AG04449 (cell line): Measurements from ENCODE around the gene GATA5.

Experiments
- CTCF ChIA-PET: fragments of 350-600 bp; formaldehyde crosslinking; extraction: SDS; loops from one replicate; lab custom pipeline; 2021; ENCODE audit warnings: antibody characterized with exemption; lab: Yijun Ruan, JAX
- POLR2A ChIA-PET: fragments of 400-600, 350-600 bp; formaldehyde crosslinking; extraction: SDS; loops from one replicate; lab custom pipeline; 2020; ENCODE audit warnings: antibody characterized with exemption, inconsistent platforms; lab: Yijun Ruan, JAX
- DNase-seq: peaks from one replicate; pipeline ENCODE4 v3.0.0-alpha.2; 2010; ENCODE audit warnings: low read depth, low spot score
- H3K4me3 ChIP-seq: 2 replicates; pipeline ENCODE4 v1.5.1; 2011; ENCODE audit warnings: low read depth, mild to moderate bottlenecking, control low read depth, low read length
- TF ChIP-seq, protein P1 (sequence below): IDR thresholded peaks from one replicate; pipeline ENCODE4 v1.5.1; 2011; ENCODE audit warnings: mild to moderate bottlenecking, moderate library complexity, low read length, control low read depth, inconsistent platforms; ENCODE audit not compliant: insufficient read depth; ENCODE audit errors: missing control alignments

The GATA5 gene, protein sequence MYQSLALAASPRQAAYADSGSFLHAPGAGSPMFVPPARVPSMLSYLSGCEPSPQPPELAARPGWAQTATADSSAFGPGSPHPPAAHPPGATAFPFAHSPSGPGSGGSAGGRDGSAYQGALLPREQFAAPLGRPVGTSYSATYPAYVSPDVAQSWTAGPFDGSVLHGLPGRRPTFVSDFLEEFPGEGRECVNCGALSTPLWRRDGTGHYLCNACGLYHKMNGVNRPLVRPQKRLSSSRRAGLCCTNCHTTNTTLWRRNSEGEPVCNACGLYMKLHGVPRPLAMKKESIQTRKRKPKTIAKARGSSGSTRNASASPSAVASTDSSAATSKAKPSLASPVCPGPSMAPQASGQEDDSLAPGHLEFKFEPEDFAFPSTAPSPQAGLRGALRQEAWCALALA

DNA sequence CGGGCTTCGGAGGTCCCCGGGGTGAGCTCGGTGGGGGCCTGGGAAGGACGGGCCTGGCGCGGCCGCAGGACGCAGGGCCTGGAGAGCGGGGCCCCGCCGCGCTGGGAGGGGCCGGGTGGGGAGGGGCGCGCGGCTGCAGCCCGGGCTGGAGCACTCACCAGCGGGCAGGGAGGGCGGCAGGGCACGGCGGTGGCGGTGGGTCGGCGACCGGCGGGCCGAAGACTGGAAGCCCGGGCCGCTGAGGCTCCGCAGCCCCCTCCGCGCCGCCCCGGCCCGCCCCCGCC lies at the start of gene GATA5:
Gene GATA5 (minus strand): TSS at position 224 of the 284 bp plus-strand sequence. CDS start 474 bp downstream, outside the sequence.
- ChIA-PET CTCF (no interaction called here), POLR2A (no interaction called here)
- TF ChIP-seq, protein P1, sequence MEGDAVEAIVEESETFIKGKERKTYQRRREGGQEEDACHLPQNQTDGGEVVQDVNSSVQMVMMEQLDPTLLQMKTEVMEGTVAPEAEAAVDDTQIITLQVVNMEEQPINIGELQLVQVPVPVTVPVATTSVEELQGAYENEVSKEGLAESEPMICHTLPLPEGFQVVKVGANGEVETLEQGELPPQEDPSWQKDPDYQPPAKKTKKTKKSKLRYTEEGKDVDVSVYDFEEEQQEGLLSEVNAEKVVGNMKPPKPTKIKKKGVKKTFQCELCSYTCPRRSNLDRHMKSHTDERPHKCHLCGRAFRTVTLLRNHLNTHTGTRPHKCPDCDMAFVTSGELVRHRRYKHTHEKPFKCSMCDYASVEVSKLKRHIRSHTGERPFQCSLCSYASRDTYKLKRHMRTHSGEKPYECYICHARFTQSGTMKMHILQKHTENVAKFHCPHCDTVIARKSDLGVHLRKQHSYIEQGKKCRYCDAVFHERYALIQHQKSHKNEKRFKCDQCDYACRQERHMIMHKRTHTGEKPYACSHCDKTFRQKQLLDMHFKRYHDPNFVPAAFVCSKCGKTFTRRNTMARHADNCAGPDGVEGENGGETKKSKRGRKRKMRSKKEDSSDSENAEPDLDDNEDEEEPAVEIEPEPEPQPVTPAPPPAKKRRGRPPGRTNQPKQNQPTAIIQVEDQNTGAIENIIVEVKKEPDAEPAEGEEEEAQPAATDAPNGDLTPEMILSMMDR, result no peak
- no peak within 1 kb of the TSS for H3K4me3 ChIP-seq
- DNase-seq, result no peak

DNA sequence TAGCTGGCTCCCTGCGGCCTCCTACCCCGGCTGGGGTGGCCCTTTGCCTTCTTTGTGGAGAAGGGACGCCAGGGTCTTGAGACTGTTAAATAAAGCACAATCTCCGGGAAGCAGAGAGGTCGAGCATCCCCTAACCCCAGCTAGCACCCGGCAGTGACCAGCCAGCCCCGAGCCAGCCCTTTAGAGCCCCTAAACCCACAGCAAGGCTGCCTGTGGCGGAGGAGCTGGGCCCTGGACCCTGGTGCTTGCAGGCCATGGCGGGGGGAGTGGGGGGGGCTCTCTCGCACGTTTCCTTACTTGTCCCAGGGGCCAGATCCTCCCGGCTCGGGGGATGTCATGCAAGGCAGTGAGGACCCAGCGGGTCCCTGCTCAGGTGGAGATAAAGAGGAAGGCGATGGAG lies 49.2 kb upstream of the GATA5 start:
- ChIA-PET POLR2A (no interaction called here), CTCF (interaction anchor here (1.4 kb wide), 1 partner anchor 25 kb away, joined by 5 read pairs; no protein-coding TSS in a partner anchor)
- no peak for DNase-seq
- no peak overlapping the region for H3K4me3 ChIP-seq
- TF ChIP-seq, protein P1, result no peak

DNA sequence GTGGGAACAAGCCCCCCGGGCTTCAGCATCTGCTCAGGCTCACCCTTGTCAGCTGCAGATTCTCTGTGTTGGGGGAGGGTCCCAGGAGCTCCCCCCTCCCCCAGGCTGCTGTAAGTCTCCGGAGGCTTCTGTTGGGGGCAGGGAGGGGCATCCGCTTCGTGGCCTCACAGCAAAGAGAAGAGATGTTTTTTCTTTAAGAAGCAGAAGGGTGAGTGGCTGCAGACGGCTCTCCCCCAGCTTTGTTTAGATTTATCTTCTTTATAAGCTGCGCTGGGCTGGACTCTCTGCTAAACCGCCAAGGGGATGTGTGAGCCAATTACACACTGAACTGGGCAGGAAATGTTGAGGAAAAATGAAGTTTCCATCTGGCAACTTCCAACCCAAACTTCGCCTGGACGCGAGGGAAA lies 48.7 kb upstream of the GATA5 start:
- CTCF ChIA-PET, result interaction anchor here (0.6 to 1.4 kb wide), 2 partner anchors 24 to 25 kb away, joined by 3 to 5 read pairs; no protein-coding TSS in a partner anchor
- DNase-seq, result no peak

DNA sequence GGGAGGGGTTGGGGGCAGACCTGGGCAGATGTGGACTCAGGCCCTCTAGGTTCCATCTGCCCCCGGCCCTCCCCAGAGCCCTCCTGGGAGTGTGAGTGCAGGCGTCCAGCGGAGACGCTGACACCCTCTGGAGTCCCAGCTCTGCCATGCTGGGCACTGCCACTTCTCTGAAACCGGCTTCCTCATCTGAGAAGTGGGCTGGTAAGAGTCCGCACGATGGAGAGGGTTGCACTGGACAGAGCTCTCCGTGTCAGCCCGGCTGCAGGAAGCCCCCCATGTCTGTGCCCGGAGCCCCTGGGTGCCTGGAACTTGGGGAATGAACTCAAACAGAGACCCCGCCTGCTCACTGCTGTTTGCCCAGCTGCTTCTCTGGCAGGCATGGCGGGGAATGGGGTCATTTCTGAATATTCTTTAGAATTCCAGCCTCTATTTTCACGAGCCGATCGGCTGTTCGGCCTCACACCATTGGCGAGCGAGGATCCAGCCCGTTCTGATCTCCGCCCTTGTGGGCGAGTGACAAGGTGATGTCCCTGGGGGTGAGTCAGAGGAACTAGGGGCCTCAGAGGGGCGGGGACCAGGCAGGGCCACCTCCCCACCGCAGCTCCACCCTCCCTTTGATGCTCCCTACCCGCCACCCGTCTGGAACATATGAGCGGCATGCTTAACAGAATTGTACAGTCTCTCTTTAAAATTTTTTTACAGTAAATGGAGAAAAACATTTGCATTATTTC lies 47.8 kb upstream of the GATA5 start:
- DNase-seq, result no peak
- H3K4me3 ChIP-seq, result no peak overlapping the region
- POLR2A ChIA-PET, result no interaction called here
- TF ChIP-seq, protein P1, result no peak
- CTCF ChIA-PET, result interaction anchor here (0.6 kb wide), 1 partner anchor 24 kb away, joined by 3 read pairs; no protein-coding TSS in a partner anchor

More for the DNA sequence above, 48.7 kb upstream of the GATA5 start:
- TF ChIP-seq, protein P1, result no peak
- H3K4me3 ChIP-seq, result no peak overlapping the region
- POLR2A ChIA-PET, result no interaction called here

DNA sequence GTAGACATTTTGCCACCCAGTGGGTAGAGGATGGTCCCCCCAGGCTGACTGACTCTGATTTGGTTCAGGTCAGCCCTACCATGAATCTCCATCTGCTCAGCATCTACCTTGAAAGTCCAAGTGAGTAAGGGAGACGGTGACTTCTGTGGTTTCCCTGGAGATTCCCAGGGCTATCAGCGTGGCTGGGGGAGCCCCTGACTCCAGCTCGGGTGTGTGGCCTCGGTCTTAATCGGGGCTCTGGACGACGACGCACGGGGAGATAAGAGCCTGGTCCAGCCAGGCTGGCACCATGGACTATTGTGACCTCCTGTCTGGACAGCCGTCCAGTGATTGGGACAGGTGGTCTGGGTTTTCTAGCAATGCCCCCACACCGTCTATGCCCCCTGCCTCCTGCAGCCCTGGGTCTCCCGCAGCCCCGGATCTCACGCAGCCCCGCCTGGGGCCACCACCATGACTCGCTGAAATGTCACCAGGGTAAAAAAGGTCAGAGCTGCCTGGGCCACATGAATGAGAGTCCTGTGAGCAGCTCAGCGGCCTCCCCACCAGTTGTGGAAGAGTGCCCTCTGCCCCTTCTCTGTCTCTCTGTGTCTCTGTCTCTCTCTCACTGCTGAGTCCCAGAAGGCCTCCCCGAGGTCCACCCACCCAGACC lies 47.1 kb upstream of the GATA5 start:
- CTCF ChIA-PET, result interaction anchor here (1.2 kb wide), 1 partner anchor 94 kb away, joined by 3 read pairs; no protein-coding TSS in a partner anchor
- TF ChIP-seq, protein P1, result no peak
- no peak for DNase-seq
- no peak overlapping the region for H3K4me3 ChIP-seq
- POLR2A ChIA-PET, result no interaction called here
